HEK293 (cell line): ENCODE measurements around the gene PIP4K2C.

Experiments used
- CTCF ChIA-PET: fragments of 350-600 bp; formaldehyde crosslinking; extraction: SDS; loops from one replicate; lab custom pipeline; 2021; ENCODE audit warnings: antibody characterized with exemption; lab: Yijun Ruan, JAX
- POLR2A ChIA-PET: fragments of 300-600 bp; formaldehyde crosslinking; extraction: SDS; loops from one replicate; lab custom pipeline; 2020; ENCODE audit warnings: antibody characterized with exemption, inconsistent platforms; lab: Yijun Ruan, JAX
- H3K27ac ChIP-seq: fragments of 200-500 bp; sonication (Bioruptor generic); 2 replicates; pipeline ENCODE4 v1.5.1; 2014; ENCODE audit warnings: low read depth, low read length, control low read depth, inconsistent platforms; ENCODE audit errors: extremely low read depth
- H3K36me3 ChIP-seq, 2 experiments: fragments of 200-500 bp in 1 of 2; sonication (Bioruptor generic) in 1 of 2; 1 replicate in 1 of 2; 2 replicates in 1 of 2; pipeline ENCODE4 v1.5.1; 2014 to 2017; ENCODE audit warnings: inconsistent platforms in 2 of 2, low read length in 2 of 2; ENCODE audit not compliant: control insufficient read depth in 2 of 2, insufficient read depth in 1 of 2
- H3K4me1 ChIP-seq: fragments of 200-500 bp; sonication (Bioruptor generic); 2 replicates; pipeline ENCODE4 v1.5.1; 2014; ENCODE audit warnings: mild to moderate bottlenecking, low read length, inconsistent platforms; ENCODE audit not compliant: control insufficient read depth, insufficient read depth
- H3K4me3 ChIP-seq: 2 replicates; pipeline ENCODE4 v1.5.1; 2011; ENCODE audit warnings: low read depth, mild to moderate bottlenecking, control low read depth, low read length, moderate library complexity
- H3K9me3 ChIP-seq: fragments of 200-500 bp; sonication (Bioruptor generic); 2 replicates; pipeline ENCODE4 v1.5.1; 2014; ENCODE audit warnings: low read depth, low read length, inconsistent platforms; ENCODE audit not compliant: control insufficient read depth, insufficient read depth
- ZNF114 ChIP-seq: fragments of 450-650 bp; formaldehyde crosslinking; IDR thresholded peaks from 2 replicates; pipeline ENCODE4 v1.5.0; 2017; ENCODE audit warnings: missing biosample characterization, missing genetic modification characterization
- ZNF324 ChIP-seq: fragments of 450-650 bp; formaldehyde crosslinking; IDR thresholded peaks from 2 replicates; pipeline ENCODE4 v1.5.1; 2016; ENCODE audit warnings: missing biosample characterization, missing genetic modification characterization
- ZNF394 ChIP-seq: fragments of 450-650 bp; formaldehyde crosslinking; IDR thresholded peaks from 2 replicates; pipeline ENCODE4 v1.5.1; 2016; ENCODE audit warnings: missing biosample characterization, missing genetic modification characterization, mild to moderate bottlenecking, moderate library complexity, borderline replicate concordance
- ZNF433 ChIP-seq: fragments of 450-650 bp; formaldehyde crosslinking; IDR thresholded peaks from 2 replicates; pipeline ENCODE4 v1.5.1; 2016; ENCODE audit warnings: missing biosample characterization, missing genetic modification characterization, low read depth
- ZNF549 ChIP-seq: fragments of 450-650 bp; IDR thresholded peaks from 2 replicates; pipeline ENCODE4 v1.5.1; 2018; ENCODE audit warnings: missing biosample characterization, missing genetic modification characterization, mild to moderate bottlenecking, inconsistent platforms, moderate library complexity
- ZNF626 ChIP-seq: fragments of 450-650 bp; sonication (Bioruptor Pico); formaldehyde crosslinking; IDR thresholded peaks from 2 replicates; pipeline ENCODE4 v1.5.1; 2018; ENCODE audit warnings: missing biosample characterization, missing genetic modification characterization, inconsistent platforms
- ZNF701 ChIP-seq: fragments of 450-650 bp; formaldehyde crosslinking; IDR thresholded peaks from 2 replicates; pipeline ENCODE4 v1.5.1; 2016; ENCODE audit warnings: missing biosample characterization, missing genetic modification characterization
- ZNF785 ChIP-seq: fragments of 450-650 bp; formaldehyde crosslinking; IDR thresholded peaks from 2 replicates; pipeline ENCODE4 v1.5.1; 2016; ENCODE audit warnings: missing biosample characterization, missing genetic modification characterization
- TF ChIP-seq, protein P1 (sequence below): fragments of 450-650 bp; formaldehyde crosslinking; IDR thresholded peaks from 2 replicates; pipeline ENCODE4 v1.5.1; 2017; ENCODE audit warnings: missing biosample characterization, mild to moderate bottlenecking, missing genetic modification characterization, moderate library complexity
- TF ChIP-seq, protein P2 (sequence below): fragments of 450-650 bp; formaldehyde crosslinking; IDR thresholded peaks from 2 replicates; pipeline ENCODE4 v1.5.1; 2016; ENCODE audit warnings: missing biosample characterization, missing genetic modification characterization
- TF ChIP-seq, protein P3 (sequence below): fragments of 450-650 bp; formaldehyde crosslinking; IDR thresholded peaks from 2 replicates; pipeline ENCODE4 v1.5.1; 2017; ENCODE audit warnings: missing biosample characterization, missing genetic modification characterization
- TF ChIP-seq, protein P4 (sequence below): fragments of 450-650 bp; formaldehyde crosslinking; IDR thresholded peaks from 2 replicates; pipeline ENCODE4 v1.5.1; 2016; ENCODE audit warnings: missing biosample characterization, missing genetic modification characterization
- TF ChIP-seq, protein P5 (sequence below): fragments of 450-650 bp; formaldehyde crosslinking; IDR thresholded peaks from 2 replicates; pipeline ENCODE4 v1.5.1; 2016; ENCODE audit warnings: missing biosample characterization, missing genetic modification characterization
- TF ChIP-seq, protein P6 (sequence below): fragments of 450-650 bp; formaldehyde crosslinking; IDR thresholded peaks from 2 replicates; pipeline ENCODE4 v1.5.1; 2016; ENCODE audit warnings: missing biosample characterization, missing genetic modification characterization
- TF ChIP-seq, protein P7 (sequence below): fragments of 450-650 bp; formaldehyde crosslinking; IDR thresholded peaks from 2 replicates; pipeline ENCODE4 v1.5.1; 2016; ENCODE audit warnings: missing biosample characterization, missing genetic modification characterization

Gene PIP4K2C

DNA sequence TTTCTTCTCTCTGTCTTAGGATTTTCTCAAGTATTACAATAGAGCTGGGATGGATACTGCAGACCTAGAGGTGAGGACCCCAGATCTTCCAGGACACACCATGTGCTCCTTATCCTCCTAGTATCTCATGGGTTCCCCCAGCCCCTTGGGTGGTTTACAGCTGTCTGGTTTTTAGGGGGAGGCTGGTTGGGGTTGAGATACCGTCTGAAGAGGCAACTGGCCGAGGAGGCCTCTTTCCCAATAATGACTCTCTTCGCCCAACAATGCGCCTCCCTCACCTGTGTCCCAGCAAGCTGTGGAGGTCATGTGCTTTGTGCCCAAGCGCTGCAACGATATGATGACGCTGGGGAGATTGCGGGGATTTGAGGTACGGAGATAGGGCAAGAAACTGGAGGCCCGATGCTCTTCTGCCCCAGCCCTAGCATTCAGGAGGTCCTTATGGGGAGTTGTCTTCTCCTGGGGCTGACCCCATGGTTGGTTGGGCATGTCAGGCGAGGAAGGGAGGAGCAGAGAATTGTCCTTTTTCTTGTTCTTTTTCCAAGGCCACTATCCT lies 24.0 kb downstream of the PIP4K2C start (continued):
- TF ChIP-seq ZNF324 (tag by site-specific recombination) (no peak), ZNF114 (no peak)
- TF ChIP-seq, protein P1, sequence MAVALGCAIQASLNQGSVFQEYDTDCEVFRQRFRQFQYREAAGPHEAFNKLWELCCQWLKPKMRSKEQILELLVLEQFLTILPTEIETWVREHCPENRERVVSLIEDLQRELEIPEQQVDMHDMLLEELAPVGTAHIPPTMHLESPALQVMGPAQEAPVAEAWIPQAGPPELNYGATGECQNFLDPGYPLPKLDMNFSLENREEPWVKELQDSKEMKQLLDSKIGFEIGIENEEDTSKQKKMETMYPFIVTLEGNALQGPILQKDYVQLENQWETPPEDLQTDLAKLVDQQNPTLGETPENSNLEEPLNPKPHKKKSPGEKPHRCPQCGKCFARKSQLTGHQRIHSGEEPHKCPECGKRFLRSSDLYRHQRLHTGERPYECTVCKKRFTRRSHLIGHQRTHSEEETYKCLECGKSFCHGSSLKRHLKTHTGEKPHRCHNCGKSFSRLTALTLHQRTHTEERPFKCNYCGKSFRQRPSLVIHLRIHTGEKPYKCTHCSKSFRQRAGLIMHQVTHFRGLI: no peak
- TF ChIP-seq, protein P2, sequence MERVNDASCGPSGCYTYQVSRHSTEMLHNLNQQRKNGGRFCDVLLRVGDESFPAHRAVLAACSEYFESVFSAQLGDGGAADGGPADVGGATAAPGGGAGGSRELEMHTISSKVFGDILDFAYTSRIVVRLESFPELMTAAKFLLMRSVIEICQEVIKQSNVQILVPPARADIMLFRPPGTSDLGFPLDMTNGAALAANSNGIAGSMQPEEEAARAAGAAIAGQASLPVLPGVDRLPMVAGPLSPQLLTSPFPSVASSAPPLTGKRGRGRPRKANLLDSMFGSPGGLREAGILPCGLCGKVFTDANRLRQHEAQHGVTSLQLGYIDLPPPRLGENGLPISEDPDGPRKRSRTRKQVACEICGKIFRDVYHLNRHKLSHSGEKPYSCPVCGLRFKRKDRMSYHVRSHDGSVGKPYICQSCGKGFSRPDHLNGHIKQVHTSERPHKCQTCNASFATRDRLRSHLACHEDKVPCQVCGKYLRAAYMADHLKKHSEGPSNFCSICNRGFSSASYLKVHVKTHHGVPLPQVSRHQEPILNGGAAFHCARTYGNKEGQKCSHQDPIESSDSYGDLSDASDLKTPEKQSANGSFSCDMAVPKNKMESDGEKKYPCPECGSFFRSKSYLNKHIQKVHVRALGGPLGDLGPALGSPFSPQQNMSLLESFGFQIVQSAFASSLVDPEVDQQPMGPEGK (tag by site-specific recombination): no peak
- TF ChIP-seq, protein P3, sequence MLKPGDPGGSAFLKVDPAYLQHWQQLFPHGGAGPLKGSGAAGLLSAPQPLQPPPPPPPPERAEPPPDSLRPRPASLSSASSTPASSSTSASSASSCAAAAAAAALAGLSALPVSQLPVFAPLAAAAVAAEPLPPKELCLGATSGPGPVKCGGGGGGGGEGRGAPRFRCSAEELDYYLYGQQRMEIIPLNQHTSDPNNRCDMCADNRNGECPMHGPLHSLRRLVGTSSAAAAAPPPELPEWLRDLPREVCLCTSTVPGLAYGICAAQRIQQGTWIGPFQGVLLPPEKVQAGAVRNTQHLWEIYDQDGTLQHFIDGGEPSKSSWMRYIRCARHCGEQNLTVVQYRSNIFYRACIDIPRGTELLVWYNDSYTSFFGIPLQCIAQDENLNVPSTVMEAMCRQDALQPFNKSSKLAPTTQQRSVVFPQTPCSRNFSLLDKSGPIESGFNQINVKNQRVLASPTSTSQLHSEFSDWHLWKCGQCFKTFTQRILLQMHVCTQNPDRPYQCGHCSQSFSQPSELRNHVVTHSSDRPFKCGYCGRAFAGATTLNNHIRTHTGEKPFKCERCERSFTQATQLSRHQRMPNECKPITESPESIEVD (tag by site-specific recombination): no peak
- TF ChIP-seq, all 188 proteins: peak for 0

DNA sequence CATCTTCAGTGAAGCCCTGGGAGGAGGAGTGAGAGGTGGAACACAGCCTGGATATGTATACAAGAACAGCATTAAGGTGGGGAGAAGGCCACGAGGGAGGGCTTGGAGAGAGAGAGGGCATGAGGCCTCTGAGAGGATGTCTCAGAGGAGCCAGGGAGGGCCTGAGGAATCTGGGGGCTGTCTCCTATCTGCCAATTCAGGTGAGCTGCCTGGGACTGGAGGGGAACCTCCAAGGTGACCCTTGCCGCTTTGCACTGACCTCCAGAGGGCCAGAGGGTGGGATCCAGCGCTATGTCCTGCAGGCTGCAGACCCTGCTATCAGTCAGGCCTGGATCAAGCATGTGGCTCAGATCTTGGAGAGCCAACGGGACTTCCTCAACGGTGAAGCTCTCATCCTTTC lies 24.6 kb downstream of the PIP4K2C start:
- CTCF ChIA-PET: interaction anchor here (0.6 to 5.7 kb wide), 4 partner anchors 22 to 386 kb away, joined by 3 to 54 read pairs (median 6); partner anchors contain the start of gene SHMT2
- POLR2A ChIA-PET: interaction anchor here (0.7 to 2.3 kb wide), 2 partner anchors 10 to 15 kb away, joined by 3 to 7 read pairs; no protein-coding TSS in a partner anchor
- Histone ChIP-seq H3K36me3 (peaks cover 0 to 57% of the 10 kb centered on the region in 2 experiments; a peak in 1 of 3 replicates), H3K4me3 (no peak overlapping the region), H3K4me1 (peaks cover 2% of the 10 kb centered on the region), H3K27ac (no peak overlapping the region), H3K9me3 (no peaks in the 10 kb centered on the region)
- TF ChIP-seq ZNF626 (tag by site-specific recombination) (no peak), ZNF701 (tag by site-specific recombination) (no peak), ZNF549 (no peak), ZNF433 (no peak), ZNF785 (tag by site-specific recombination) (no peak)
- TF ChIP-seq, protein P4, sequence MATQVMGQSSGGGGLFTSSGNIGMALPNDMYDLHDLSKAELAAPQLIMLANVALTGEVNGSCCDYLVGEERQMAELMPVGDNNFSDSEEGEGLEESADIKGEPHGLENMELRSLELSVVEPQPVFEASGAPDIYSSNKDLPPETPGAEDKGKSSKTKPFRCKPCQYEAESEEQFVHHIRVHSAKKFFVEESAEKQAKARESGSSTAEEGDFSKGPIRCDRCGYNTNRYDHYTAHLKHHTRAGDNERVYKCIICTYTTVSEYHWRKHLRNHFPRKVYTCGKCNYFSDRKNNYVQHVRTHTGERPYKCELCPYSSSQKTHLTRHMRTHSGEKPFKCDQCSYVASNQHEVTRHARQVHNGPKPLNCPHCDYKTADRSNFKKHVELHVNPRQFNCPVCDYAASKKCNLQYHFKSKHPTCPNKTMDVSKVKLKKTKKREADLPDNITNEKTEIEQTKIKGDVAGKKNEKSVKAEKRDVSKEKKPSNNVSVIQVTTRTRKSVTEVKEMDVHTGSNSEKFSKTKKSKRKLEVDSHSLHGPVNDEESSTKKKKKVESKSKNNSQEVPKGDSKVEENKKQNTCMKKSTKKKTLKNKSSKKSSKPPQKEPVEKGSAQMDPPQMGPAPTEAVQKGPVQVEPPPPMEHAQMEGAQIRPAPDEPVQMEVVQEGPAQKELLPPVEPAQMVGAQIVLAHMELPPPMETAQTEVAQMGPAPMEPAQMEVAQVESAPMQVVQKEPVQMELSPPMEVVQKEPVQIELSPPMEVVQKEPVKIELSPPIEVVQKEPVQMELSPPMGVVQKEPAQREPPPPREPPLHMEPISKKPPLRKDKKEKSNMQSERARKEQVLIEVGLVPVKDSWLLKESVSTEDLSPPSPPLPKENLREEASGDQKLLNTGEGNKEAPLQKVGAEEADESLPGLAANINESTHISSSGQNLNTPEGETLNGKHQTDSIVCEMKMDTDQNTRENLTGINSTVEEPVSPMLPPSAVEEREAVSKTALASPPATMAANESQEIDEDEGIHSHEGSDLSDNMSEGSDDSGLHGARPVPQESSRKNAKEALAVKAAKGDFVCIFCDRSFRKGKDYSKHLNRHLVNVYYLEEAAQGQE (tag by site-specific recombination): no peak

DNA sequence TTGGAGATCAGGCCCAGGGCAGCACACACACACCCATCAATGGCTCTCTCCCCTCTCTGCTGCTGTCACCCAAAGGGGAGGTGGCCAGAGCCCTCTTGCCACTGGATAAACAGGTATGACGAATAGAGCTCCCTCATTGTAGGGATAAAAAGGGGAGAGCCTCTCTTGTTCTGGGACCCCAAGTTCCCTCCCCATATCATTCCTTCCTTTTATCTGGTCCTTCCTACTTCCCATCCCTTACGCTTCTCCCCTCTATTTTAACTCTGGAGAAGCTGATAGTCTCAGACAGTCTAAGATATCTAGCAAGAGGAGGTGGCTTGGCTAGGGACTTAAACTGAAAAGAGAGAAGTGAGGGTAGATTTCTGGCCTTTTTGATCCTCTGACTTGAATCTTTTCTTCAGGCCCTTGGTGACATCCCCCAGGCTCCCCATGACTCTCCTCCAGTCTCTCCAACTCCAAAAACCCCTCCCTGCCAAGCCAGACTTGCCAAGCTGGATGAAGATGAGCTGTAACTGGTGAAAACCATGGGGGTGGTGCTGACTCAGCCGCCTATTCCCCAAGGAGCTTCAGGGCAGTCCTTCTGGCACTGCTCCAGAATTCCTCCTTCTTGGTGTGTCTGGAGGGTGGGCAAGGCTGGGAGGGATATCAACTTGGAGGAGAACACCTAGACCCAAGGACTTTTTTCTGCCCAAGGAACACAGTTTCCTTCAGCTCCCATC lies 25.6 kb downstream of the PIP4K2C start:
- Histone ChIP-seq H3K4me1 (peaks cover 2% of the 10 kb centered on the region; the same call in 1 of the 2 replicates), H3K27ac (no peak overlapping the region), H3K4me3 (no peak overlapping the region), H3K9me3 (no peaks in the 10 kb centered on the region), H3K36me3 (peaks cover 0 to 57% of the 10 kb centered on the region in 2 experiments; a peak in 1 of 3 replicates)
- ChIA-PET POLR2A (interaction anchor here (0.6 to 2.3 kb wide), 2 partner anchors 11 to 25 kb away, joined by 3 to 7 read pairs; no protein-coding TSS in a partner anchor), CTCF (interaction anchor here (0.9 to 5.7 kb wide), 3 partner anchors 21 to 110 kb away, joined by 3 to 54 read pairs (median 9); no protein-coding TSS in a partner anchor)
- TF ChIP-seq, protein P5, sequence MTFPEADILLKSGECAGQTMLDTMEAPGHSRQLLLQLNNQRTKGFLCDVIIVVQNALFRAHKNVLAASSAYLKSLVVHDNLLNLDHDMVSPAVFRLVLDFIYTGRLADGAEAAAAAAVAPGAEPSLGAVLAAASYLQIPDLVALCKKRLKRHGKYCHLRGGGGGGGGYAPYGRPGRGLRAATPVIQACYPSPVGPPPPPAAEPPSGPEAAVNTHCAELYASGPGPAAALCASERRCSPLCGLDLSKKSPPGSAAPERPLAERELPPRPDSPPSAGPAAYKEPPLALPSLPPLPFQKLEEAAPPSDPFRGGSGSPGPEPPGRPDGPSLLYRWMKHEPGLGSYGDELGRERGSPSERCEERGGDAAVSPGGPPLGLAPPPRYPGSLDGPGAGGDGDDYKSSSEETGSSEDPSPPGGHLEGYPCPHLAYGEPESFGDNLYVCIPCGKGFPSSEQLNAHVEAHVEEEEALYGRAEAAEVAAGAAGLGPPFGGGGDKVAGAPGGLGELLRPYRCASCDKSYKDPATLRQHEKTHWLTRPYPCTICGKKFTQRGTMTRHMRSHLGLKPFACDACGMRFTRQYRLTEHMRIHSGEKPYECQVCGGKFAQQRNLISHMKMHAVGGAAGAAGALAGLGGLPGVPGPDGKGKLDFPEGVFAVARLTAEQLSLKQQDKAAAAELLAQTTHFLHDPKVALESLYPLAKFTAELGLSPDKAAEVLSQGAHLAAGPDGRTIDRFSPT: no peak
- TF ChIP-seq, protein P6, sequence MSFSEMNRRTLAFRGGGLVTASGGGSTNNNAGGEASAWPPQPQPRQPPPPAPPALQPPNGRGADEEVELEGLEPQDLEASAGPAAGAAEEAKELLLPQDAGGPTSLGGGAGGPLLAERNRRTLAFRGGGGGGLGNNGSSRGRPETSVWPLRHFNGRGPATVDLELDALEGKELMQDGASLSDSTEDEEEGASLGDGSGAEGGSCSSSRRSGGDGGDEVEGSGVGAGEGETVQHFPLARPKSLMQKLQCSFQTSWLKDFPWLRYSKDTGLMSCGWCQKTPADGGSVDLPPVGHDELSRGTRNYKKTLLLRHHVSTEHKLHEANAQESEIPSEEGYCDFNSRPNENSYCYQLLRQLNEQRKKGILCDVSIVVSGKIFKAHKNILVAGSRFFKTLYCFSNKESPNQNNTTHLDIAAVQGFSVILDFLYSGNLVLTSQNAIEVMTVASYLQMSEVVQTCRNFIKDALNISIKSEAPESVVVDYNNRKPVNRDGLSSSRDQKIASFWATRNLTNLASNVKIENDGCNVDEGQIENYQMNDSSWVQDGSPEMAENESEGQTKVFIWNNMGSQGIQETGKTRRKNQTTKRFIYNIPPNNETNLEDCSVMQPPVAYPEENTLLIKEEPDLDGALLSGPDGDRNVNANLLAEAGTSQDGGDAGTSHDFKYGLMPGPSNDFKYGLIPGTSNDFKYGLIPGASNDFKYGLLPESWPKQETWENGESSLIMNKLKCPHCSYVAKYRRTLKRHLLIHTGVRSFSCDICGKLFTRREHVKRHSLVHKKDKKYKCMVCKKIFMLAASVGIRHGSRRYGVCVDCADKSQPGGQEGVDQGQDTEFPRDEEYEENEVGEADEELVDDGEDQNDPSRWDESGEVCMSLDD (tag by site-specific recombination): no peak
- TF ChIP-seq, protein P7, sequence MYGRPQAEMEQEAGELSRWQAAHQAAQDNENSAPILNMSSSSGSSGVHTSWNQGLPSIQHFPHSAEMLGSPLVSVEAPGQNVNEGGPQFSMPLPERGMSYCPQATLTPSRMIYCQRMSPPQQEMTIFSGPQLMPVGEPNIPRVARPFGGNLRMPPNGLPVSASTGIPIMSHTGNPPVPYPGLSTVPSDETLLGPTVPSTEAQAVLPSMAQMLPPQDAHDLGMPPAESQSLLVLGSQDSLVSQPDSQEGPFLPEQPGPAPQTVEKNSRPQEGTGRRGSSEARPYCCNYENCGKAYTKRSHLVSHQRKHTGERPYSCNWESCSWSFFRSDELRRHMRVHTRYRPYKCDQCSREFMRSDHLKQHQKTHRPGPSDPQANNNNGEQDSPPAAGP: peak; percentile 89
- no peak for TF ChIP-seq ZNF394 (tag by site-specific recombination)
